ENCODE results near the gene FAM169A.
"Not testable (repeated sequence)": the region's sequence is repeated elsewhere in the genome, so short reads cannot be mapped to it uniquely, and the experiment has no call there.

- TF ChIP-seq ZNF8 (CRISPR knock-in tag; IDR thresholded peaks at IDR 0.05); ESRRG (CRISPR knock-in tag; IDR thresholded peaks at IDR 0.05); TCF4 (CRISPR knock-in tag; IDR thresholded peaks at IDR 0.05; ENCODE audit: borderline replicate concordance); ZNF70 (CRISPR knock-in tag; IDR thresholded peaks at IDR 0.05); PATZ1 (CRISPR knock-in tag; IDR thresholded peaks at IDR 0.05; ENCODE audit: borderline replicate concordance); ARNTL (CRISPR knock-in tag; IDR thresholded peaks at IDR 0.05; ENCODE audit: borderline replicate concordance, low read depth); SNAI2 (CRISPR knock-in tag; IDR thresholded peaks at IDR 0.05): not testable (repeated sequence)
Observed at GRCh38 chr5:74908237-74908636, 42.0 kb upstream of the FAM169A start.

Measured in SK-N-SH treated with all-trans-retinoic acid at 6 μM for 48 hours (cell line).